ENCODE measurements around the gene TM4SF4. TPM values are rescaled to one million over a fixed set of nuclear protein-coding genes. Genes with fewer than 3 reads are reported as not detected.

TM4SF4 gene
- total RNA-seq, 1 donor from 2014 or later = not detected

DNA sequence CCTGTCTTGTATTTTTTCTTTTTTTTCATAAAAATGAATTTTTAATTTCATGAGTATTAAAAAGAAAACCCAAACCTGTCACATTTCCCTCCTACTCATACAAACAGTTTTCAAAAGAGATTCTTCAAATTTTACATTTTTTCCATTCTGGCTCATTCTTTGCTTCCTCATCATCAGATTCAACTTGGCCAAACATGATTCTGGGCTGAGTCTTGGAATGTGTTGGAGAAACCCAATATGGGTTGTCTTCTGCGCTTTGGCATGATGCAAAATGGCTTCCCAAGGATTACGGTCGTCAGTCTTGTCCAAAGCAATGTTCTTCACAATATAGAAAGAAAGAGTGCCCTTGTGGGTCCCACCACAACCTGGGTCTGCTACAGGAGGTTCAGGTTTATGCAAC is 12.4 kb upstream of the TM4SF4 start:
- H3K27me3 ChIP-seq (ENCODE audit: low read depth) = no peaks in the 10 kb centered on the region
- no peak for DNase-seq
- H3K4me1 ChIP-seq = peaks cover 5% of the 10 kb centered on the region
- no peaks in the 10 kb centered on the region for H3K36me3 ChIP-seq
- H3K27ac ChIP-seq (replicated peaks) = no peak overlapping the region
- H3K4me3 ChIP-seq = no peak overlapping the region
- TF ChIP-seq CTCF (IDR thresholded peaks at IDR 0.05; ENCODE audit: borderline replicate concordance) = no peak
- intact Hi-C loops (cut with micrococcal nuclease) = no loop called here
- peaks cover 2% of the 10 kb centered on the region for H3K9me3 ChIP-seq (replicated peaks)

DNA sequence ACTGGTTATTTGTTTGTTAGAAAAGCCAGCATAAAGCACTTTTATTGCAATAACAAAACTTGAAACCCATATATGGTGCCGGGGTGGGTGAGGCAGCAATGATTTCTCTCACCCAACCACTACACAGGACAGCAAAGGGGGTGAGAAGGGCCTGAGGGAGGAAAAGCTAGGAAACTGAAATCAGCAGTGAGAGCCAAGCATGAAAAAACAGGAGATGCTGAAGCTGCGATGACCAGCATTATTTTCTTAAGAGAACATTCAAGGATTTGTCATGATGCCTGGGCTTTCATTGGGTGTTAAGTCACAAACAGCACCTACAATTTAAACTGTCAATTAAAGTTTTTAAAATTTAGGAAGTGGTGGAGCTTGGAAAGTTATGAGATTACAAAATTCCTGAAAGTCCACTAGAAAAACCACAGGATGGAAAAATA is 11.9 kb upstream of the TM4SF4 start:
- no peak for DNase-seq
- Histone ChIP-seq H3K9me3 (replicated peaks) (peaks cover 2% of the 10 kb centered on the region), H3K36me3 (no peaks in the 10 kb centered on the region), H3K27me3 (ENCODE audit: low read depth) (no peaks in the 10 kb centered on the region), H3K4me1 (peaks cover 5% of the 10 kb centered on the region), H3K4me3 (no peak overlapping the region), H3K27ac (replicated peaks) (no peak overlapping the region)
- TF ChIP-seq CTCF (IDR thresholded peaks at IDR 0.05; ENCODE audit: borderline replicate concordance) = no peak
- intact Hi-C loops (cut with micrococcal nuclease) = no loop called here

GRCh38 chr3:149463921-149464320 is 10.6 kb upstream of the TM4SF4 start:
- no peak for DNase-seq
- Histone ChIP-seq H3K36me3 (no peaks in the 10 kb centered on the region), H3K4me3 (no peak overlapping the region), H3K27me3 (ENCODE audit: low read depth) (no peaks in the 10 kb centered on the region), H3K4me1 (peaks cover 5% of the 10 kb centered on the region), H3K27ac (replicated peaks) (no peak overlapping the region), H3K9me3 (replicated peaks) (no peaks in the 10 kb centered on the region)
- no peak for TF ChIP-seq CTCF (IDR thresholded peaks at IDR 0.05; ENCODE audit: borderline replicate concordance)
- intact Hi-C loops (cut with micrococcal nuclease) = no loop called here

DNA sequence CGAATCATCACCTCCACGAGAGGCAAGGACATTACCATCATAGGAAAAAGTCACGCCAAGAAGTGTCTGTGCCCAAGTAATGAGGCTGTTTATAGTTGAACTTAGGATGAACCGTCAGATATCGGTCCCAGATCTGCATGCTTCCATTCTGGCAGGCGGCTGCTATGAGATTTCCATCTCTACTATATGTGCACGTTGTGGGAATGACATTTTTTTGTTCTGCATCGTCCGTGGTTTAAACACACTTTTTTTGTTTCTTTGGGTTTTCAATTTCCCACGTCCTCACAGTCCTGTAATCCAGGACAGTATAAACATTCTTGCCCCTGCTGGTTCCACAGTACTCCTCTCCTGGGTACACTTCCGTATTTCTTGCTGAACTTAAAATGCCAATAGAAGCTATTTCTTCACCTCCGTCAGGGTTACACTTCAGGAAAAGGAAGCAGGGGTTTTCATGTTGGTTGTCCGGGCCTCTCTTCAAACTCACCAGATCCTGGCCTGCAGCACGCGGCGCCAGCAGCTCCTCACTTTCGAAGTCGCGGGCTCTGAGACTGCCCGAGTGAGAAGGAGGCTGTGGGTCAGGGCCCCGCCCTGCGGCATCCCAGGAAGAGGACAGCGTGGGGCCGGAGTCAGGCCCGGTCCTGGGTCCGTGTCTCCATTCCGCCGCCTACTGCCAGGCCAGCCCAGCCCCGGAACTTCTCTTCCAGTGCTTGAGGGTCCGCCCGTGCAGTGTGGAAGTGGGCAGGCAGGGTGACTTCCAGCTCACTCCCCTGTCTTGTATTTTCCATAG is 9.8 kb upstream of the TM4SF4 start:
- Histone ChIP-seq H3K4me1 (peaks cover 5% of the 10 kb centered on the region), H3K27me3 (ENCODE audit: low read depth) (no peaks in the 10 kb centered on the region), H3K9me3 (replicated peaks) (no peaks in the 10 kb centered on the region), H3K36me3 (no peaks in the 10 kb centered on the region), H3K27ac (replicated peaks) (peak overlapping the region; percentile 40), H3K4me3 (no peak overlapping the region)
- intact Hi-C loops (cut with micrococcal nuclease) = no loop called here
- DNase-seq = no peak
- no peak for TF ChIP-seq CTCF (IDR thresholded peaks at IDR 0.05; ENCODE audit: borderline replicate concordance)

GRCh38 chr3:149465351-149465883 is 9.1 kb upstream of the TM4SF4 start:
- no peak for TF ChIP-seq CTCF (IDR thresholded peaks at IDR 0.05; ENCODE audit: borderline replicate concordance)
- Histone ChIP-seq H3K27ac (replicated peaks) (peak overlapping the region; percentile 40), H3K27me3 (ENCODE audit: low read depth) (no peaks in the 10 kb centered on the region)

More at GRCh38 chr3:149465351-149465883, 9.1 kb upstream of the TM4SF4 start:
- Histone ChIP-seq H3K36me3 (no peaks in the 10 kb centered on the region), H3K4me3 (no peak overlapping the region), H3K9me3 (replicated peaks) (no peaks in the 10 kb centered on the region), H3K4me1 (peaks cover 5% of the 10 kb centered on the region)
- intact Hi-C loops (cut with micrococcal nuclease) = no loop called here
- no peak for DNase-seq

All from left ventricle myocardium inferior (tissue), 1 donor.